ENCODE results near the gene C10orf67.
"Not testable (repeated sequence)": the region's sequence is repeated elsewhere in the genome, so short reads cannot be mapped to it uniquely, and the experiment has no call there.

The C10orf67 gene

DNA sequence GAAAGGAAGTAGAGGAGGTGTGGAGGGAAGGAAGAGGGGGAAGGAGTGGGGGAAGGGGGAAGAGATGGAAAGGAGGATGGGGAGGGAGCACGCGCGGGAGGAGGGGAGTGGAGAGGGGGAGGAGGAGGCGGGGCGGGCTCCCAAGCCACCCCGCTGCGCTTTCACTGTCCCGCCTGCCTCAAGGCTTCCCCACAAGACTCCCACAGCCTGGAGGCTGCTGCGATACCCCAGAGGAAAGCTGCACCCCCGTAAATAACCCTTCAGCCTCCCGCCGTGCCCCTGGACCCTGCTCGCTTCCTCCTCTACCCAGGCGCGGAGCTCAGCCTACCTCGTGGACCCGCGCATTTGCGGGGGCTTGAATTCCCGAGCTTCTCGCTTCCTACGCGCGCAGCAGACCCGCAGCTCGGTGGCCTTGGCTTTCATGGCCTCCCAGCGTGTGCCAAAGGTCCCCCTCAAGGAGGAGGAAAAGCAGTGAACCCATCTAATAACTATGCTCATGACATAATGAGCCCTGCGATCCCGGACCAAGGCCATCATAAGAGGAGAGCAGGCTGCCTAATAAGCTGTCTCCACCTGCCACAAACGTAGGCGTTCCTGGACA, at the start of gene C10orf67:
Gene C10orf67 (minus strand): TSS at position 557 of the 601 bp plus-strand sequence. CDS start 23 bp downstream, at position 534.
- ATAC-seq = peak; percentile 26

DNA sequence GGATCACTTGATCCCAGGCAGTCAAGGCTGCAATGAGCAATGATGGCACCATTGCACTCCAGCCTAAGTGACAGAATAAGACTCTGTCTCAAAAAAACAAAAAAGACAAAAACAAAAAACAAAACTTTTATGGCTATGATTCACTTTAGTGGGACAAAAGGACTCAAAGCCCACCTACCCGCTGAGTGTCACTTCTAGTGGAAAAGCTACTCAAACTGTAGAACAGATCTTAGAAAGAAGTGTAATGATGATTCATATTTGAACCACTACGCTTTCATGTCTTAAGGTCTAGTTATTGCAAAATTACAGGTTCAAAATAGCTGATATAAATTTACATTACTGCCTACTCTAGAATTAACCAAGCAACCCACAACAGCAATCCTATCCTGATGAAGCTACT, 47.2 kb upstream of the C10orf67 start:
- DNase-seq (no peak), ATAC-seq (peak; percentile 71)

More for the DNA sequence above, at the start of gene C10orf67:
- peak; percentile 26 for DNase-seq

DNA sequence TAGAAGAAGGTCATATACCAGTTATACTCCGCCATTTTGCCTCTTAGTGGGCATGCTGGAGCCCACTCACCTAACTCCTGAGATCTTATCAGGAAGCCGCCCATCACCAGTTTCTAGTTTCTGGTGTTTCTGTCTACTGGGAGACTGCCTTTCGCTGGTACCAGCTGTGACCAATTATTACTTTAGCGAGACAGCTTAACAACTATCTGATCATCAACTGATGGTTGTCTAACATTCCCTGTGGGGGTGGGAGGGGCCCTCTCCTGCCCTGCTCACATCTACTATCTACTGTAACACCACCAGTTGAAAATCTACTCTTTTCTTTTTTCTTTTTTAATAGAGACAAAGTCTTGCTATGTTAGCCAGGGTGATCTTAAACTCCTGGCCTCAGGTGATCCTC, 46.2 kb upstream of the C10orf67 start:
- no peak for ATAC-seq
- DNase-seq = no peak

DNA sequence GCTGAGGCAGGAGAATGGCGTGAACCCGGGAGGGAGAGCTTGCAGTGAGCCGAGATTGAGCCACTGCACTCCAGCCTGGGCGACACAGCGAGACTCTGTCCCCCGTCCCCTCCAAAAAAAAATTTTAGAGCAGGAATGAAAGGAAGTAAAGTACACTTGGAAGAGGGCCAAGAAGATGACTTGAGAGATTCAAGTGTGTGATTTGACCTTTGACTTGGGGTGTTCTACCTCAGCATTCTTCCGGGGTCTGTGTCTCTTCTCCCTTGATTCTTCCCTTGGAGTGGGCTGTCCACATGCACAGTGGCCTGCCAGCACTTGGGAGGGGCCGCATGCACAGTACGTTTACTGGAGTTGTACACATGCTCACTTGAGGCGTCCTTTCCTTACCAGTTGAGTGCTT, 45.8 kb upstream of the C10orf67 start:
- DNase-seq, ATAC-seq: not testable (repeated sequence)

DNA sequence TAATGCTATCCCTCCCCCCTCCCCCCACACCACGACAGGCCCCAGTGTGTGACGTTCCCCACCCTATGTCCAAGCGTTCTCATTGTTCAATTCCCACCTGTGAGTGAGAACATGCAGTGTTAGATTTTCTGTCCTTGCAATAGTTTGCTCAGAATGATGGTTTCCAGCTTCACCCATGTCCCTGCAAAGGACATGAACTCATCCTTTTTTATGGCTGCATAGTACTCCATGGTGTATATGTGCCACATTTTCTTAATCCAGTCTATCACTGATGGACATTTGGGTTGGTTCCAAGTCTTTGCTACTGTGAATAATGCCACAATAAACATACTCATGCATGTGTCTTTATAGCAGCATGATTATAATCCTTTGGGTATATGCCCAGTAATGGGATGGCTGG, 42.9 kb upstream of the C10orf67 start:
- DNase-seq, ATAC-seq: not testable (repeated sequence)

DNA sequence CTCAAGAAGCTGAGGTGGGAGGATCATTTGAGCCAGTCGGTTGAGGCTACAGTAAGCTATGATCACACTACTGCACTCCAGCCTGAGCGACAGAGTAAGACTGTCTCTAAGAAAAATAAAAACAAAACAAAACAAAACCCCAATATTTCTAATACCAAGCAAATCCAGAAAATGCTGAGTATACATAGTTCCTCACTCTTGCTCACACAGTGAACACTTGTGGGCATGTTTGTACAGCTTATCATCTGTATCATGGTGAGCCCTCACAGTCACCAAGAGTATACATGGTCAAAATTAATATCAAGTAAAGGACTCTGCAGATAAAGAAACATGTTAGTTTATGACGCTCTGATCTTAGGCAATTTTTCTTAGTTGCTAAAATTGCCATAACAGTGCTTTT, 41.5 kb upstream of the C10orf67 start:
- DNase-seq (no peak), ATAC-seq (no peak)

DNA sequence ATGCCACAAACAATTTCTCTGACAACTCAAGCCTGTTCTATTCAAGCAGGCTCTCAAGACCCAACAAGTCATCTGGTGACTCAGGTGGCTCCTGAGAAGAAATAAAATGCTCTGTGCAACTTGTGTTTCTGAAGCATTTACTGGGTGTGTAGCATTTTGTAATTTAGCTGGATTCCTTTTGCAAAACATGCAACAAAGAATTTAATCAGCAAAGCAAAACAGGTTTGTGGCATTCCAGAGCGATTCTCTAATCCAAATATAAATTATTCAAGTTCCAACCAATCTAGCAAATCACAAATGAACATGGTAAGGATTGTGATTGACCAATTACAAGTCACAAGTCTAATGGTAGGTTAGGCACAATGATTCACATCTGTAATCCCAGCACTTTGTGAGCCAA, 39.8 kb upstream of the C10orf67 start:
- DNase-seq = no peak
- ATAC-seq = no peak

DNA sequence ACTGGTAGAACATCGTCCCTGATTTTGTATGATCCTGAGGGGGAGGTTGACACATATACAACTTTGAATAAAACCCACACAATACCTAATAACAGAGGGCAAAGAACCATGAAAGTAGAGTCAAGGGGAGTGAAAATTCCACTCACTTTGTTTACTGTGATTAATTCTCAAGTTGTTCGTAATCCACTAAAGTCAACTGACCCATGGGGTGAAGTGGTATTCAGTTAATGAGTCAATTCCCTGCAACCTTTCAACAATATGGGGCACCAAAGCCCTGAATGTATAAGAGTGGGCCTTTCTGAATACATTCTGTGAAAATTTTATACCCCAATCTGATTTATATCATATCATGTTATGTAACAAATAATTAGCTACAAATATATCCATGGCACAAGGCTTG, 39.0 kb upstream of the C10orf67 start:
- ATAC-seq (no peak), DNase-seq (no peak)

DNA sequence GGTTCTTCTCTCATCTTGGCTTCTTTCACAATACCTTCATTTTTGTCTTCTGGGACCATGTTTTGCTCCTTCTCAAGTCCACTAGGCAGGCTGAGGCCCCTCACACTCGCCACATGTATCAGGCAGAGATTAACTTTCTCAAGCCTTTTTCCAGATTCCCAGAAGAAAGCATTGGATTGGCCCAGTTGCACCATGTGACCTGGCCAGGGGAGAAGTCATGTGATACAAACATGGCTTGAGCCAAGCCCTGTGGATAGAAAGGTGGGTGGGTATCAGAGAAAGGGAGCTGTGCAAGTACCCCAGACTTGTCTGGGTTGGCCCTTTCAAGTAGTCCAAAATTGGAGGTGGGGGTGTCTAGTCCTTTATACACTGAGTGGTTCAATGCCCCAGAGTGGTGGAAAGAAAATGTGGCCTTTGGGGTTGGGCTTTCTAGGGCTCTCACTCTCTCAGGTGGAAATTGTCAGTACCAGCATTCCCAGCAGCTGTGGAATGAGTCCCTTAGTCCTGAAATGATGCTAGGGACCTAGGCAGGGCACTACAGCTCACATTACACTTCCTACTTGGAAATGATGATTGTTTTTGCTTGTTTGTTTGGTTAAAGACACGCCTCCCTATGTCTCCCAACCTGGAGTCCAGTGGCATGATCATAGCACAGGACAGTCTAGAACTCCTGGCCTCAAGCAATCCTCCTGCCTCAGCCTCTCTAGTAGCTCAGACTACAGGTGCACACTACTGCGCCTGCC, 36.9 kb upstream of the C10orf67 start:
- DNase-seq = no peak
- ATAC-seq = no peak

DNA sequence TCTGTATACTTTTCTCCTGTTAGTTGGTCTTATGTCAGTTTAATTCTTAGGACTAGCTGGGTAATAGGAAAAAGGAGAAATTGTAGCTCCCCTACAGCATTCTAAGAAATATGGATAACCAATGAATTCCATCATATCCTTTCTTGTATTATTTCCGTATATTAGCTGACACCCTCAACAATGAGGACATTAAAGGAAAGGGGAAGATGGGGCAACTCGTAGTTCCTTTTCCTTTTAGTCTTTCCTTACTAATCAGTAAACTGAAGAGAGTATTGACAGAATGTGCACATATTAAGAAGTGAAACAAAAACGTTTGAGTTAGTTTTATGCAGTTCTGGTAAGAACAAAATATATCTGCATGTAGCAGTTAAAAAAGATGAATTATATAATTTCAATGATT, 35.1 kb upstream of the C10orf67 start:
- no peak for DNase-seq
- ATAC-seq = no peak

DNA sequence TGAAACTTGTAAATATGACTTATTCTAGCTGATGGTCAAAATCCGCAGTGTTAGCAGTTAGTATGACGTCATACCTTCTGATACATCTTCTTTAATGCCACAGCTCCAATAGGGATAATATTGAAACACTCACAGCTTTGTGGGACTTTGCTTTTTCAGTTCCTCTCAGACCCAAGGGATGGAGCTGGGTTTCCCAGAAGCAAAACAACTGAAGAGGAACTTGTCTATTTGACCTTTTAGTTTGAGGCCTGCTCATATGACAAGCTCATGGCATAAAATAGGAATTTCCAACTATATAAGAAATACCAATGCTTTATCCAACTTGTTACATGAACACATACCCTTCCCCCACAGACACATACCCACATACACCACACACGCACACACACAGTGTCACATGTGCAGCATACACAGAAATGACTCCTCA, 31.6 kb upstream of the C10orf67 start:
- ATAC-seq = no peak
- no peak for DNase-seq

DNA sequence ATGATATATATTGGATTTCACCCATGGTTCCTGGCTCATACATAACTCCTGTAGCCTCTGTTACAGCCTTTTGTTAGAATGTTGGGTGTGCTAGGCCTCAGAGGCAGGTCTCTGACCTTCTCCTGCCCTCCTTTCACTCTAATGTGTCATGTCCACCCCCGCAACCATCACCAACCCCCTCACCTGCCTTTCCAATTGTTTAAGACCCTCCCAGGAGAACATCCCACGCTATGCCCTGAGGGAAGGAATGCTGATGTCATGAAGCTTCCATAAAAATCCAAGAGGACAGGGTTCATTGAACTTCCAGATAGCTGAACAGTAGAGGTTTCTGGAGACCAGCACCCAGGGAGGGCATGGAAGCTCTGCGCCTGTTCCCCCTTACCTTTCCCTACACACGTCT, 30.8 kb upstream of the C10orf67 start:
- DNase-seq (no peak), ATAC-seq (no peak)

DNA sequence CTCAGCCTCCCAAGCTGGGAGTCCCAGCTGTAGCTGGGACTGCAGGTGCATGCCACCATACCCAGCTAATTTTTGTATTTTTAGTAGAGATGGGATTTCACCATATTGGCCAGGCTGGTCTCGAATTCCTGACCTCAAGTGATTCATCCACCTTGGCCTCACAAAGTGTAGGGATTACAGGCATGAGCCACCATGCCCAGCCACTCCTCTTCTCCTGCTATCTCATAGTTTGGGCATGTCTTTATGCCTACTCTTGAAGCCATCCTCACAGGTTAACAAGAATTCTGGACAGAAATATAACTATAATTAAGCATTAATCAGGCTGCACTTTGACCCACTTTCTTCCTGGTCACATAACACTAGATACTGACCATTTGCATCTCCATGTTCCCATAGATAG, 28.6 kb upstream of the C10orf67 start:
- no peak for DNase-seq
- ATAC-seq = no peak

DNA sequence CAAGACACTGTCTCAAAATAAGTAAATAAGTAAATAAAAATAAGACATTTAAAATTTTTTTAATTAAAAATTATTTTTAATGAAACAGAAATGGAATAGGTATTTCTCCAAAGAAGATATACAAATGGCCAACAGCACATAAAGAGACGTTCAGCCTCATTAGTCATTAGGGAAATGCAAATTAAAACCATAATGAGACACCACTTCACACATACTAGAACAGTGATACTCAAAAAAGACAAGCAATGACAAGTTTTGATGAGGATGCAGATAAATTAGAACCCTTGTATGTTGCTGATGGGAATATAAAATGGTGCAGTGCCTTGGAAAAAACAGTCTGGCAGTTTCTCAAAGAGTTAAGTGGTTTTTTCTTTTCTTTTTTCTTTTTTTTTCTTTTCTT, 26.5 kb upstream of the C10orf67 start:
- ATAC-seq (no peak), DNase-seq (no peak)

DNA sequence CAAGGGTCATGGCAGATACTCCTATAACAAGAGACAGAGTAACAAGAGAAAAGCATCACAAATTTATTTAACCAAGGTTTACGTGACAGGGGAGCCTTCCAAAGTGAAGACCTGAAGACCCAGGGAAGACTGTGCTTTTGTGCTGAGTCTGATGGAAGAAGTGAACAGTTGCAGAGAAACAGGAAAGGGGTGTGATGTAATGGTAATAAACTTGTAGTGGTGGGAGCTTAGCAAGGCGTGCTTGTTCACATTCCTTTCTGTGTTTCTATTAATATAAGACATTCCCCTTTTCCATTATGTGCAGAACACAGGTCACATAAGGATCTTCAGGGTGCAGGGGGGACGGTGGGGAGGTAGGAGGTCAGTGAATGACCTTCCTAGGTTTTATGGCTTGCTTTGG, 25.5 kb upstream of the C10orf67 start:
- DNase-seq (no peak), ATAC-seq (no peak)

DNA sequence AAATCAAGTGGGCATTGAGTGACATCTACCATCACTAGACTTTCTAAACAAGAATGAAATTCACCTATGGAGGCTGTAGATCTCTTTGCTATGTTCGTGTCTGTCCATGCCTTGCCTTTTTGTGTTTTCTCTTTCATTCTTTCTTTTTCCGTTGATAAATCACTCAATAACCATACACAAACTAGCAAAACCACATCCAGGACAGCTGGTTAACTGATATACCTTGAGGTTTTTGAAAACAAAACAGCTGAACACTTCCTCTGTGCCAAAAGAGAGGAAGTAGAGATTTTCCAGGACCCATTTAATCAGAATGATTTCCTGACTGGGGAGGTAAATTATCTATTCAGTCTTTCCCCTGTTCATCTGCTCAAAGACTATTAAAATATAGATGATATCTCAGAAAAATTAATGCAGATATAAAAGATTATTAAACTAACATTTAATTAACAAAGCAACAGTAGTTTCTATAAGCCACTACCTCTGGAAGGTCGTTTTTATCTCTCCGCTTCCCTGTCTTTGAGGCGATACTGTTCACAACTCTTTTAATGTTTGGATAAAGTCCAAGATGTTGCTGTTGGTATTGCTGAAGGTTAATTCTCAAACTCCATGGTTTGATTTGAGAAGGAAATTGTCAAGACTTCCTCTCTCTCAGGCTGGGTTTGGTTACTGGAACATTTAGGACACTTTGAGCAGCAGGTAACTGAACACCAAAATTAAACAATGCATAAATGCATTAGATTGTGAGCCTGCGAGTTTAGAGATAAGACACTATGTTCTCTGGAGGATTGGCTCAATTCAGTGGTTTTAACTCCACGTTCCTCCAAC, 24.4 kb upstream of the C10orf67 start:
- DNase-seq (no peak), ATAC-seq (peak; percentile 42)

DNA sequence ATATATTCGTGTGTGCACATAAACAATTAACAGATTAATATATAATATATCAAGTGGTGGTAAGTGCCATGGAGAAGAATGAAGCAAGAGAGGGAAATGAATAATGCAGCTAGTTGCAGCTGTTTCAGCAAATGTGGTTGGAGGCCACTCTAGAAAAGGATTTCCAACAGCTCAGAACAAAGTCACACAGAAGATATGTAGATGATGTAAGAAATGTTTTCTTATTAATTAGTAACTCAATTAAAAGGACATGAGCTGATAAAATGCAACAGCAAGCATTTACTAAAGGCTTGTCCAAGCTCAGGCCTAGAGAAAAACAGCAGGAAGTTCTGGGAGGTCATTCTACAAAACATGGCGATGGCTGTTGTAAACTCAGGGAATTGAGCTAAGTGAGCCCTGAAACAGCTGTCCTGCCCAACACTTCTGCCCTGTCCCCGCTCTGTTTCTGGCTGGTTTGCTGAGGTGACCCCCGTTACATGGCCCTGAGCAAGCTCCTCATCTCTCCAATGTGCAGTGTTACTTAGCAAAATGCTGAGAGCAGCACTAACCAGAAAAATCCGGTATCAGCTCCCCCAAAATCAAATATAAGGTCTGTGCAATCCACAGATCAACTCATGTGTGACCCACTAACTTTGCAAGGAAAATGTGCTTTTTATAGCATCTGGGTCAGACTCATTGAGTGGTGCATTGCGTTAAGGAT, 23.4 kb upstream of the C10orf67 start:
- ATAC-seq (no peak), DNase-seq (no peak)

DNA sequence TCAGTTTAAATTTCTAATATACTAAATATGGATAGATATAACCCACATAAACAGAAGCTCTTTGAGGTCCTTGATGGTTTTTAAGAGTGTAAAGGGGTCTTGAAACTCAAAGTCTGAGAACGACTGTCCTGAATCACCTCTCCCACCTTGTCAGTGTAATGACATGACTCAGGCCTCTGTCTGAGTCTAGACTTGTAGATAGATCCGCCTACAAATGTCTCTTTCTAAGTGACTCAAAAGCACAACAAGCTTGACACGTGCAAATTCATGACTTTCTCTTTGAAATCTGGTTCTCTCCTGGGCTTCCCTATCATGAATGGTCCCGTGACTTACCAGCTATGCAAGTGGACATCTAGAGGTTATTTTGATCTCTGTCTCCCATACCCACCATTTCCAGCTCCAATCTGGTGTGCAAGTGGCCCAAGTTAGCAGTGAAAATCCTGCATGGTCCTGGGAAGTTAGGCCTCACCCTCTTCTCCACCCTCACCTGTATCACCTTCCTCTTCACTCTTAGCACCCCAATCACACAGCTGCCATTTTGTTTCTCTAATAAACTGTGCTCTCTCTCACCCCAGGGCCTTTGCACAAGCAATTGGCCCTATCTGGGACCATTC, 20.9 kb upstream of the C10orf67 start:
- DNase-seq = not testable (repeated sequence)
- ATAC-seq = peak; percentile 74

DNA sequence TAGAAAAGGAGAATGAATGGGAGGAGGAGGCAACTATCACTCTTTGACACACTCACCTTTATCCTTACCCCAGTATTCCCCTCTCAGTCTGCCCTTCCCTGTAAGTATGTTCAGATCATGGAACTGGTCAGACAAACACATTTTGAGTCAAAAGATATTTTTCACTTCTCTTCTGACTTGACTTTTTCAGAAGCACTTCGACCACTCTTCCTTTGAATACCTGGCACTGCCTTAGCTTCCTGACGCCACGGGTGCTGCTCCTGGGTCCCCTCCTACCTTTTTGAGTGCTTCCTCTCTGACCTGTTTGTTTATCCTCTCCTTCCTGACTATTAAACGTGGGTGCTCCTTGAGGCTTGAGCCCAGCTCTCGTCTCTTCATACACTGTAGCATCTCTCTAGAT, 19.8 kb upstream of the C10orf67 start:
- ATAC-seq (peak; percentile 5), DNase-seq (no peak)

DNA sequence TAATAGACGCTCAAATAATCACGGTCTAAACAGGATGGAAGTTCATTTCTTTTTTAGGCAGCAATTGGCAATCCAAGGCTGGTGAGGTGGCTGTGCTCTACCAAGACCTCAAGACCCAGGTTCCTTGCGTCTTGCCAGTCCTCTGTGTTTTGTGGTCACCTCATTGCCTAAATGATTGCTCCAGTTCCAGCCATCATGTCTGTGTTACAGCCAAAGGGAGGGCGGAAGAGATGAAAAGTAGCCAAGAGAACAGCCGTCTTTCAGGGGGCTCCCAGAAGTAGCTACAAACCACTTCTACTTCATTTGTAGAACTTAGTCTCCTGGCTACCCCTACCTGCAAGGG, 19.2 kb upstream of the C10orf67 start:
- ATAC-seq (no peak), DNase-seq (no peak)

DNA sequence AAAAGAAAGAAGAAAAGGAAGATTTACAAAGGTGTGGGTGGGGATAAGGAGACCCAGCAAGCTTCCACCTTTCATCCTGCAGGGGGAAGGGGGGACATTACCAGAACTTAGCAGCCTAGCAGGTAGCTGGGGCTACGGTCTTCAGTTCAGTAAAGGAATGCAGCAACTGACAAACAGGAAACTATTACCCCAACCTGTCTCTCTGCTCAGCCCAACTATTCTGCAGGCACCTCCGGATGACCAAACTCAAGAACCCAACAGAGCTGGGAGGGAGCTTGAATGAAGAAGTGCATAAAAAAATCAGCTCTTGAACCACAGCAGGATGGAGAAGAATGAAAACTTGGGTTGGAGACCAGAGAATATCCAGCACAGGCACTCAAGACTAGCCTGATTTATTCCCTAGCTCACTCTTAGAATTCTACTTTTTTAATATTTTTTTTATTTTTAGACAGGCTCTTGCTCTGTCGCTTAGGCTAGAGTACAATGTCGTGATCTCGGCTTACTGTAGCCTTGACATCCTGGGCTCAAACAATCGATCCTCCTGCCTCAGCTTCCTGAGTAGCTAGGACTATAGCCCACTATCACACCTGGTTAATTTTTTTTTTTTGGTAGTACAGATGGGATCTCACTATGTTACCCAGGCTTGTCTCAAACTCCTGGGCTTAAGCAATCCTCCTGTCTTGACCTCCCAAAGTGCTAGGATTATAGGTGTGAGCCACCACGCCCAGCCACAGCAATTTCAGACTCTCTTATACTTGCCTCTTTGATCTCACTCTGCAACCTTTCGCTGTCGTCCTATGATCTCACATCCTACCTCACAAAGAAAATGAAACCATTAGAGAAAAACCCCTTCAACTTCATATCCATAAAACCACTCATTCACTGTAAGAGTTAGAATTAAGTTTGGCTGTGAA, 18.5 kb upstream of the C10orf67 start:
- DNase-seq (peak; percentile 43), ATAC-seq (peak; percentile 77)
